GM21381 (cell line): ENCODE results near the gene MAPK11.

Experiments used
- ATAC-seq: cut with Tn5 transposase; IDR thresholded peaks from one replicate; pipeline ENCODE4 v1.9.1; 2021; ENCODE audit warnings: mild to moderate bottlenecking, moderate library complexity; ENCODE audit not compliant: unreplicated experiment

Gene MAPK11

GRCh38 chr22:50296658-50297490 is 26.7 kb upstream of the MAPK11 start:
- no peak for ATAC-seq

- no peak for ATAC-seq
Measured at GRCh38 chr22:50294319-50294656, 24.1 kb upstream of the MAPK11 start.

GRCh38 chr22:50293441-50294318 is 23.5 kb upstream of the MAPK11 start:
- no peak for ATAC-seq

GRCh38 chr22:50292643-50293440 is 22.7 kb upstream of the MAPK11 start:
- no peak for ATAC-seq

- ATAC-seq = no peak
Measured at GRCh38 chr22:50289942-50290630, 19.9 kb upstream of the MAPK11 start.

GRCh38 chr22:50289151-50289941 is 19.2 kb upstream of the MAPK11 start:
- ATAC-seq = no peak

- ATAC-seq = no peak
Measured at GRCh38 chr22:50287731-50288130, 17.6 kb upstream of the MAPK11 start.

GRCh38 chr22:50286701-50287318 is 16.6 kb upstream of the MAPK11 start:
- ATAC-seq = no peak

- no peak for ATAC-seq
Measured at GRCh38 chr22:50286275-50286674, 16.1 kb upstream of the MAPK11 start.

GRCh38 chr22:50285568-50286229 is 15.5 kb upstream of the MAPK11 start:
- no peak for ATAC-seq

- ATAC-seq = no peak
Measured at GRCh38 chr22:50284479-50284878, 14.3 kb upstream of the MAPK11 start.

GRCh38 chr22:50283821-50284220 is 13.6 kb upstream of the MAPK11 start:
- ATAC-seq = no peak

GRCh38 chr22:50282361-50283155 is 12.4 kb upstream of the MAPK11 start:
- no peak for ATAC-seq

GRCh38 chr22:50281957-50282356 is 11.8 kb upstream of the MAPK11 start:
- no peak for ATAC-seq

GRCh38 chr22:50281384-50281760 is 11.2 kb upstream of the MAPK11 start:
- no peak for ATAC-seq

GRCh38 chr22:50280708-50281383 is 10.7 kb upstream of the MAPK11 start:
- no peak for ATAC-seq

- ATAC-seq = no peak
Measured at GRCh38 chr22:50280022-50280707, 10.0 kb upstream of the MAPK11 start.
